Effector CD8-positive, alpha-beta T cell (primary cell): ENCODE results near the gene MEN1.
A peak's percentile ranks its signal among the peaks of the same experiment; 100 is the strongest.

ENCODE experiments used
- DNase-seq: peaks from one replicate; lab custom pipeline; 2025; lab: John Stamatoyannopoulos, UW
- total RNA-seq, 4 experiments: gene quantifications; one replicate each; lab custom pipeline; 2026; lab: John Stamatoyannopoulos, UW

MEN1 gene
- total RNA-seq, result 46.4 to 61.2 (median 51.2) reads per million in 4 experiments

GRCh38 chr11:64810271-64810890 is at the start of gene MEN1:
Gene MEN1 (minus strand): TSS chr11:64810551. CDS start chr11:64810109, 442 bp downstream.
- peak; percentile 72 for DNase-seq

GRCh38 chr11:64859542-64860414 is 49.4 kb upstream of the MEN1 start:
- no peak for DNase-seq

GRCh38 chr11:64858467-64859263 is 48.3 kb upstream of the MEN1 start:
- peak; percentile 48 for DNase-seq

GRCh38 chr11:64857485-64857884 is 47.1 kb upstream of the MEN1 start:
- DNase-seq, result no peak

- no peak for DNase-seq
Measured at GRCh38 chr11:64856382-64857227, 46.3 kb upstream of the MEN1 start.

GRCh38 chr11:64855596-64856304 is 45.4 kb upstream of the MEN1 start:
- no peak for DNase-seq

GRCh38 chr11:64854534-64855502 is 44.5 kb upstream of the MEN1 start:
- DNase-seq, result no peak

GRCh38 chr11:64854157-64854533 is 43.8 kb upstream of the MEN1 start:
- DNase-seq, result no peak

- DNase-seq, result peak; percentile 20
Measured at GRCh38 chr11:64853709-64854108, 43.4 kb upstream of the MEN1 start.

GRCh38 chr11:64852804-64853509 is 42.6 kb upstream of the MEN1 start:
- no peak for DNase-seq

GRCh38 chr11:64851831-64852351 is 41.5 kb upstream of the MEN1 start:
- DNase-seq, result no peak

GRCh38 chr11:64850979-64851567 is 40.7 kb upstream of the MEN1 start:
- peak; percentile 49 for DNase-seq

GRCh38 chr11:64849598-64850356 is 39.4 kb upstream of the MEN1 start:
- DNase-seq, result no peak

- no peak for DNase-seq
Measured at GRCh38 chr11:64848826-64849597, 38.7 kb upstream of the MEN1 start.

- DNase-seq, result no peak
Measured at GRCh38 chr11:64848214-64848825, 38.0 kb upstream of the MEN1 start.

- DNase-seq, result peak; percentile 95
Measured at GRCh38 chr11:64846998-64847666, 36.8 kb upstream of the MEN1 start.
